Suprapubic skin (tissue), 3 donors: Measurements from ENCODE around the gene MAPK12.

Experiments used
- CTCF ChIP-seq, 2 donors: fragments of 200-600 bp in 1 of 2; fragments of 450-650 bp in 1 of 2; sonication (generic) in 1 of 2; IDR thresholded peaks; one replicate each; pipeline ENCODE4 v1.5.1; 2016 to 2019; ENCODE audit warnings: antibody characterized with exemption in 2 of 2, mild to moderate bottlenecking in 1 of 2, moderate library complexity in 1 of 2
- EP300 ChIP-seq: sonication (generic); formaldehyde crosslinking; IDR thresholded peaks from one replicate; pipeline ENCODE4 v1.6.1; 2017; ENCODE audit warnings: antibody characterized with exemption
- POLR2A ChIP-seq, 2 donors: fragments of 450-650 bp; IDR thresholded peaks; one replicate each; pipeline ENCODE4 v1.6.1; 2017; ENCODE audit warnings: antibody characterized with exemption in 2 of 2, mild to moderate bottlenecking in 2 of 2, moderate library complexity in 2 of 2

GRCh38 chr22:50216055-50216683 lies 45.3 kb downstream of the MAPK12 start:
- TF ChIP-seq CTCF (IDR thresholded peaks at IDR 0.05) (no peak), EP300 (no peak), POLR2A (IDR thresholded peaks at IDR 0.05) (no peak)
